Forelimb muscle (tissue), 1 donor: ENCODE results near the gene BCAP31. TPM values are rescaled to one million over a fixed set of nuclear protein-coding genes. Genes with fewer than 3 reads are reported as not detected.
A peak's percentile ranks its signal among the peaks of the same experiment; 100 is the strongest.

ENCODE experiments used
- DNase-seq: peaks from one replicate; pipeline ENCODE4 v3.0.0-alpha.2; 2013; ENCODE audit warnings: low read depth
- polyA plus RNA-seq: library from polyadenylated mRNA; unstranded; fragments of 120-200 nt; gene quantifications from one replicate; pipeline ENCODE4 v1.2.1, GENCODE V29; 2013; ENCODE audit not compliant: insufficient read length

BCAP31 gene
- polyA plus RNA-seq, 1 donor = 74.1 TPM

DNA sequence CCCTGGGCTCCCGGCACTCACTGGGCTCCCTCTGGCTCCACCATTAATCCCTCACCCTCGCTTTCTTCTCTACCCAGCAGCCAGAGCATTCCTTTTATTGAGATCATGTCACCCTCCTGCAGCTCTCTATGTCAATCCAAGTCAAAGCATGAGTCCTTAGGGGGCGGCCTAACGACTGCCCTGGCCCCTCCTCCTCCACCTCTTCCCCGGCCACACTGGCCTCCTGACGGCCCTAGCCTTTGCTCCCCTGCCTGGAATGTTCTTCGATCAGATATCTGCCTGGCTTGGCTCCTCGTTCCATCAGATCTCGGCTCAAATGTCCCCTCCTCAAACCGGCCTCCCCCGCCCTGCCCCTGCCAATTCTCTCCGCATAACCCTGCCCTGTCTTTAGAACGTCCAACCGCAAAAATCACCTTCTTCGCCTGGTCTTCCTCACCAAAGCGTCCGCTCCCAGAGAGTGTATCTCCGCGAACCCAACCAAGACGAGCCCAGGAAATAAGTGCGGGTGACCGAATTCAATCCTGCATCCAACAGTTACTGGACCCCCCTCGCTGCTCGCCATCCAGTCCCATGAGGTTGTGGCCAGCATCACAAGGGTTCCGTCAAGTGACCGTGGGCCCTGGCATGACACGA is 49.9 kb downstream of the BCAP31 start:
- no peak for DNase-seq

DNA sequence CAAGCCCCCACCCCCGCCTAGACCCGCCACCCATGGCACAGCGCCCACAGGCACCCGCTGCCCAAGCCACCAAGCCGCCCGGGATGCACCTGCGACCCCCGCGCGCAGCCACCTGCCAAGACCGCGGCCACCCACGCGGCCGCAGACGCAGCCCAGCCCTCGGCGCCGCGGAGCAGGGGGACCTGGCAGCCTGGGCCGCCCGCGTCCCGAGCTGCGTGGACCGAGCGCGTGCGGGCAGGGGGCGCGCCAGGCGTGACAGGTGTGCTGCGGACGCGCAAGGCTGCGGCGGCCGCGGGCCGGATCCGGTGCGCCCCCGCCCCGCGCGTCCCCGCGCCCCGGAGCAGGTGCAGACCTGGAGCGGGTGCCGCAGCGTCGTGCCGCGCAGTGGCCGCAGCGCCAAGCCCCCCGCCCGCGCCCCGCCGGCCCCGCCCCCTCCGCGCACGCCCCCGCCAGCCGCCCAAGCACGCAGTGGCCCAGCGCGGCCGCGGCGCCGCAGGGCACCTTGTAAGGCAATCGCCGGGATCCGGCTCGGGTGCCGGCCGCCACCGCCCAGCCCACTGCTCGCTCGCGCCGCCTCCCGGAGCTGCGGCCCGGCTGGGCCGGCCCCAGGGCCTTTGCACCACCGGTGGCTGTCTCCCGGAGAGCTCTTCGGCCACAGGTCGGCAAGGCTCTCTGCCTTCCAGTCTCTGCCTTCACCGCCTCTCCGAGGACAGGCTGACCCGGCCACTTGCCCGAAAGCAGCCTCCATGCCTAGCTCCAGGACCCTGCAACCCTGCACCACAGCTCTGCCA is 50.6 kb downstream of the BCAP31 start, which contains the start of gene PNCK:
Gene PNCK (minus strand): TSS at position 386 of the 791 bp plus-strand sequence. CDS start 737 bp downstream, outside the sequence.
- DNase-seq = no peak

DNA sequence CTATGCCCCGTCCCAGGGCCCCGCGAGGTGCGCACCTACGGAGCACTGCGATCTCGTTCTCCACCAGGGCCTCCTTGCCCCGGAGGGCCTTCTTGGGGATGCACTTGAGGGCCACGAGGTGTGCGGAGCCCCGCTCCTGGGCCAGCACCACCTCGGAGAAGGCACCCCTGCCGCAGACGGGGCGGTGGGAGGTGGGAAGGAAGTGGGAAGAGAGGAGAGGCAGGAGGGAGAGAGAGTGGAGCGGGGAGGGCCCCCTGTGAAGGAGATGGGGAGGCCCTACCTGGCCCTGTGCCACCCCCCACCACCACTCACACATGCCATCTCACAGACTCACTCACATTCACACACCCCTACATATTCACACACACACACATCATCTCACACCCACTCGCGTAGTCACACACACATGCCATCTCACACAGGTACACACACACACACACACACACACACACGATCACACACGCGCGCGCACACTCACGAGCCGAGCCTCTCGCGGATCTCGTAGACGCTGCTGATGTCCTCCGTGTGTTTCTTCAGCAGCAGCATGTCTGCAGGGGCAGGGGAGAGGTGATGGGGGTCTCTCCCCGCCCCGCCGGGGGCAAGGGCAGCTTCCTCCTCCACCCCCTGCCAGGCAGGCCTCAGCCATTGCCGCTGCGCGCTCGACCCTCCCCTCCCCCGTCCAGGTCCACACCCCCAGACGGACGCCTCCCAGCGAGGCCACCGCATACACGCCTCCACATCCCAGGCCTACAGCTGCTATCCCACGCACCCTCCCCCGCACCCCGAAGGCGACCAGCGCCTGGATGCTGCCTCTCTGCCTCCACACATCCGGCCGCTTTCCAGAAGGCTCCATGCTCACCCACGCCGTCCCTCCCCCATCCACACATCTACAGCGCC is 51.4 kb downstream of the BCAP31 start:
- DNase-seq = no peak

DNA sequence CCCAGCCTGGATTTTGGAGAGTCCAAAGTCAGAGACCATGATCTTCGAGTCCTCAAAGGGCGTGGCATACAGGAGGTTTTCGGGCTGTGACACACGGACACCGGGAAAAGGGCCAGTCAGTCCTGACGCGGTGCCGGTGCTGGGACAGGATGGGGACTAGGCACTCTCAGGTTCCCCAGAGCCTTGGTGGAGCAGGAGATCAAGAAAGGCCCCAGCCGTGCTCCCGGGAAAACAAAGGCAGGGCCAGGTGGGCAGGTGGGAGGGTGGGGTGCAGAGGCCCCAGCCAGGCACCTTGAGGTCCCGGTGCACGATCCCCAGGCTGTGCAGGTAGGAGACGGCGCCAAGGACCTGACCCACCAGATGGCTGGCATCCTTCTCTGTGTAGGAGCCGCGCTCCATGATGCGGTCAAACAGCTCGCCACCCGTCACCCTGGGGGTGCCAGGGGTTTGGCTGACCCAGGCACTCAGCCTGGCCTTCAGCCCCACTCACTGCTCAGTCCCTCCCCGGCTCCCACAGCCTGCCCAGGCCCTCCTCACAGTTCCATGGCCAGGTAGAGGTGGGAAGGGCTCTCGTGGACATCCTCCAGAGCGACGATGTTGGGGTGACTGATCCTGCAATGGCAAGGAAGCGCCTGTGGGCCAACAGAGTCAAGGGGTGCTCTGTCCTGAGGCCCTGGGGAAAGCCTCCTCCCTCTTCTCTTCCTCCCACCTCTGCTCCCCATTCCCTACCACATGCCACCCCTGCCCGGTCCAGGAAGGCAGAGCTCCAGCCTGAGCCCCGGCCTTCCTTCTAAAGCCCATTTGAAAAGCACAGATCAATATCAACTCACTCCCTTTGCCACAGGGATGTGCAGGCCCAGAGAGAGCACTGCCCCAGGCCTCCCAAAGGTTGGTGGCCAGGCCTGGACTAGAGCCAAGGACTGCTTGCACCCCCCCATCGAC is 52.3 kb downstream of the BCAP31 start:
- no peak for DNase-seq

DNA sequence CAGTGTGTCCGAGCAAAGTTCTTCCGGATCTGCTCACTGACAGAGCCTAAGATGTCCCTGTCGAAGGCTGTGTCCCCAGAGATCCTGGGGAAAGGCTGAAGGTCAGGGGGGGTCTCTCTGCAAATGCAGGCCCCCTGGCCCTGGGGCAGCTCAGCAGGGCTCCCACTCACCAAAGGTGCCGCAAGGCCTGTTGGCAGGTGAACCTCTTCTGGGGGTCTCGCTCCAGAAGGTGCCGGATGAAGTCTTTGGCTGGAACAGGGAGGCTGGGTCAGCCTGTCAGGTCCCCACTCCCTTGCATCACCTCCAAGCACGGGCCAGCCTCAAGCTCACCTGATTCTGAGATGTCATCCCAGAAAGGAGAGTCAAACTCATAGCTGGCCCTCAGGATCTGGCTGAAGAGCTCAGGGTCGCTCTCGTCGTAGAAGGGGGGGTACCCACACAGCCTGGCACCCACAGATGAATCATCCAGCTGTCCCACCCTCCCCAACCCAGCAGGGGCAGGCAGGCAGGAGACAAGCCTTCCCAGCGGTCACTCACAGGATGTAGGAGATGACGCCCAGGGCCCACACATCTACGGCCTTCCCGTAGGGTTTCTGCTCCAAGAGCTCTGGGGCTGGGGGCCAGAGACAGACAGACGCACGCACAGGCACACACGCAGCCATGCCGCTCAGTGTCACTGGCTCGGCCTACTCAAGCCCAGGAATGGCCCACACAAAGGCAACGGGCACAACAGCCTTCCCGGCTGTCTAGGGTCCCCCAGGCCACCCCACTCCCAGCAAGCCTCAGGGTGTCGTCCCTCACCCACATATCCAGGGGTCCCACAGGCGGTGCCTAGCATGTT is 53.2 kb downstream of the BCAP31 start:
- DNase-seq = no peak

DNA sequence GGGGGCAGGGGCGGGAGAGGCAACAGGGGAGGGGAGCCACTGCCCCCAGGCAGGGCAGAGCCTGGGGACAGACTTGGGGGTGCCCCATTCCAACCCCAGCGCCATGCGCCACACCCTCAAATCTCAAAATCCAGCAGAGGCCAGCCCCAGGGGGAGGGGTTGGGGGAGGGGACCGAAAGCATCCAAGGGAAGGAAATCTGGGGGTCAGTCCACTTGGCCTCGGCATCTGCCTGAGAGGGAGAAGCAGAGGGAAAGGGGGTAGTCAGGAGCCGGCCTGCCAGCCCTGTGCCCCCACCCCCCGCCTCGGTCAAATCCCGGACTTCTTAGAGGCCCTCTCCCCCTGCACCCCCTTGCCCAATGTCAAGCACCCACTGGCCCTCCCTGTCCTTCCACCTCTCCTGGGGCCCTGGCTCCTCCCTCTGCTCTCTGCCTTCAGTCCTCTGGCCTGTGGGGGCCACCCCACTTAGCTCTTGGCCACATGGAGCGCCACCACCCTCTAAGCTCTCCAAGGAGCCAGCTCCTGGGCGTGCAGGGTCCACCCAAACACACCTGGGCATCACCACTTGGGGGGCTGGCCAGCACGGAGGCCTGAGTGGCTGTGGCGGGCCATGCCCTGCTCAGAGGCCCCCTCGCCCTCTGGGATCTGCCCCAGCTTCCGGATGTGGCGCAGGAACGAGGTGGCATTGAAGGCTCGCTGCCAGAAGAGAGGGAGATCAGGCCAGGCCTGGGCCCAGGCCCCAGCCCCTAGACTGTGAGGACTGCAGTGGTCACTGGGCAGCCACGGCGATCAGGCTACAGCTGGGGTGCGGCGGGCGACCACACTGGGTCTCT is 54.1 kb downstream of the BCAP31 start:
- DNase-seq = no peak

DNA sequence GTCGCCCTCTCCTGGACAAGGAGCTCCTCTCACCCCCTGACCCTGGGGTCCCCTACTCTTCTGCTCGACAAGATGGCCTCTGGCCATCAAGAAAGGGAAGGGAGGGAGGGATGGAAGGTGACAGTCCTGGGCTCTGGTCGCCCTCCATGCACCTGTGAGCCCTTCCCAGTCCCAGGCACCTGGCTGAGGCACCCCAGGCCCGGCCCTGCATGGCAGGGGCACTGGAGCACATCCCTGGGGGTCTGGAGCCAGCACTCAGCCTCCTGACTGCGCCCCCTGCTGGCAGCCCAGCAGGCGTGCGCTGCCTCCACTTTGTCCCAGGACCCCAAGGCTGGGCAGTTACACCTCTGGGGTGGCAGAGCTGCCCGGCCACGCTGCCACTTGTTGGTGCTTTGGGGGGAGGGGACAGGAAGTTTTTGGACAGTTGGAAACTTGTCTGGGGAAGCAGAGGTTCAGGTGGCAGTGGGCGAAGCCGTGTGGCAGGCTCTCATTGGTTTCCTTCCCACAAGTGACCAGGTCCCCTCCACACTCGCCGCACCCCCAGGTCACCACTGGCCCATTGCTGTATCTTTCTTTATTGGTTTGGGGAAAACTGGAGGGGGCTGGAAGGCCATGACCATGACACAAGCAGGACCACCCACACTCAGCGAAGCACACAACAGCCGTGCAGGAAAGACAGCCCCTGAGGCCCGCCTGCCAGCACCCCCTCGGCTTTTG is 54.9 kb downstream of the BCAP31 start:
- DNase-seq = no peak

DNA sequence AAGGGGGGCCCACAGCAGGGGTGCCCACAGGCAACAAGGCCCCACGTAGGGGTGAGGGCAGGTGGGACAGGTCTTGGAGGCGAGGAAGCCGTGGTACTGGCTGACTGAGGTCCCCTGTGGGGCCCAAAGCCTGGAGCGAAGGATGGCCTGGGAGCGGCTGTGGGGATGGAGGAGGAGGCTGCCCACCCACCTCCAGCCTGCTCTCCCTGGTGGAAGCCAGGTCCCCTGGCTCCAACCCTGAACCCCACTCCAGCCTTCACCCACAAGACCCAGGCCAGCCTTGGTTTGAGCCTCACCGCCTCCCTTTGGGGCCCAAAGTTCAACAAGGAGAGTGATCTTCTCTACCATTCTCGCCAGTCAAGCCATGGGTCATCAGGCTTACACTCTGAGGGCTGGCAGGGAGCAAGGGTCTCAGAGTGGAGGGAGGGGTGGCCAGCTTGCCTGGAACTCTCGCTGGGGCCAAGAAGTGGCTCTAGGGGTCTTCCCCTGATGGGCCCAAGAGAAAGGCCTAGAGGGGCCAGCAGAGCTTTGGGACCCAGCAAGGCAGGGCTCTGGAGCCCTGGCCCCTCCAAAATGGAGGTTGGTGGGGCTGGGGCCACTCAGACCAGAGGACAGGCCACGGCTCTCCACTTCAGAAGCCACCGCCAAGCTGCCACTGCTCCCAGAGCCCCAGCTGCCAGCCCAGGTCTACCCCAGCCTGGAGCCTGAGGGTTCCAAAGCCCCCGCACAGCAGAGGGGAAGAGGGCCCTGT is 55.6 kb downstream of the BCAP31 start:
- DNase-seq = no peak

DNA sequence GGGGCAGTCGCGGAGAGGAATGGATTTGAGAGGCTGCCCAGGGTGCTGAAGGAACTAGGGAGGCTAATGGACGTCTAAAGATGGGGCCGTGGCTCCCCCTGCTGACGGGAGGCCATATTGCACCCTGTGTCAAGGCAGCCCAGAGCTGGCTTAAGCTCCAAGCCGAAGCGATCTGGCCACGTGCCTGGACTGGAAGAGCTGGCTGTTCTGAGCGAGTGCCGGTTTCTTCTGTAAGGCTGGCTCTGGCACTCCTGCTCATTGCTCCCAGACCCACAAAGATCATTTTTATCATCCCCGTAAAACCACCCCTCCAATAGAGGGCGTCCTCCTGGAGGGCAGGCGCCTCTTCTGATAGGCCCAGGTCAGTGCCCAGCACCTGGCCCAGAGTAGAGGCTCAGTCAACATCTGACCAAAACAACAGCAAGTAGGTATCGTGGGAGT is 56.2 kb downstream of the BCAP31 start:
- peak; percentile 38 for DNase-seq

DNA sequence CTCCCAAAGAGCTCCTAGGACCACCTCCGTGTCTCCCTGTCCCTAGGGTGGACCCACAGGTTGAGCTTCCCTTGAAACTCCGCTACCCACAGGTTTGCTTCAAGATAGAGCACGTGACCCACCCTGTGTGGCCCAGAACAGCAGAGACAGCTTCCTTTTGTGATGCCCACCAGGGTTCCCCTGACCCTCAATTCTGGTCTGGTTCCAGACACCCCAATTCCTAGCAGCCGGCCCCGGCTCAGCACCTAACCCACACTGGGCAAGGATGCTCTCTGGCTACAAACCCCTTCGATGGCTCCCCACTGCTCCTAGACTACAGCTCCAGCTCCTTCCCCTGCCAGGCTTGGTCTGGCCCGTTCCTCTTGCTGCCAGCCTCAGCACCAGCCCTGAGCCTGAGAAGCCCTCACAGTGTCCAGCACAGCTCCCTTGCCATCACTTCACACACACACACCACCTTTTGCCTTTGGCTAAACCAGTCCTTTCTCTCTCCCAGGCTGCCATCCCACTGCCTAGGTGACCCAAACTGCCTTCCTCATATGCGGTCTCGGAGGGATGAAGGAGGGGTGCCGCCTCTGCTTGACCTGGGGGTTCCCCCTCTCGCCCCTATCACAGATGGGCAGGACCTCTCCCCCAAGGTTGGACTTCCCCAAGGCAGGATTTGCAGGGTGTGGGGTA is 56.8 kb downstream of the BCAP31 start:
- DNase-seq = no peak

DNA sequence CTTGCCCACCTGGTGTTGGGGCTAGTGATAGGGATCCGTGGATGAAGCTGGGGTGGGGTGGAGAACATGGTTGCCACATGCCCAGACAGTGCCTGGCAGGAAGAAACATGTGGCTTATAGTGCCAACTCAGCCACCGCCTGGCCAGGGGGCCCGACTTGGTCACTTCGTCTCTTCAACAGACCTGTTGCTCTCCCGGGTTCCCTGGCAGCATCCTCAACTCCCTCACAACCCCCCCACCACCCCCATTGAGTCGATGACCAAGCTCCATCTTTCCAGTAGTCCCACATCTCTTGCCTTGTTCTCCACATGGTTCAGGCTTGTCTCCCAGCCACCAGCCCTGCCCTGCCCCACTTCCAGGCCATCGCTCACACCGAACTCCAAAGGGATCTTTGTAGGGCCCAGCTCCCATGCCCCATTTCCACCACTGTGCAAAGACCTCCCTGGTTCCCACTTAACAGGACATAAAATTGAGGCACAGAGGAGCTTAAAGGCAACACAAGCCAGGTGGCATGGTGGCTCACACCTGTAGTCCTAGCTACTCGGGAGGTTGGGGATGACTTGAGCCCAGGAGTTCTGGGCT is 58.4 kb downstream of the BCAP31 start:
- no peak for DNase-seq

DNA sequence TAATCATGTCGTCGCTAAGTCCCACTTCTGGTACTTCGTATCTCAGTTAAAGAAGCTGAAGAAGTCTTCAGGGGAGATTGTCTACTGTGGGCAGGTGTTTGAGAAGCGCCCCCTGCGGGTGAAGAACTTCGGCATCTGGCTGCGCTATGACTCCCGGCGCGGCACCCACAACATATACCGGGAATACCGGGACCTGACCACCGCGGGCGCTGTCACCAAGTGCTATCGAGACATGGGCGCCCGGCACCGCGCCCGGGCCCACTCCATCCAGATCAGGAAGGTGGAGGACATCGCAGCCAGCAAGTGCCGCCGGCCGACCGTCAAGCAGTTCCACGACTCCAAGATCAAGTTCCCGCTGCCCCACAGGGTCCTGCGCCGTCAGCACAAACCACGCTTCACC is 61.9 kb downstream of the BCAP31 start:
- DNase-seq = no peak

DNA sequence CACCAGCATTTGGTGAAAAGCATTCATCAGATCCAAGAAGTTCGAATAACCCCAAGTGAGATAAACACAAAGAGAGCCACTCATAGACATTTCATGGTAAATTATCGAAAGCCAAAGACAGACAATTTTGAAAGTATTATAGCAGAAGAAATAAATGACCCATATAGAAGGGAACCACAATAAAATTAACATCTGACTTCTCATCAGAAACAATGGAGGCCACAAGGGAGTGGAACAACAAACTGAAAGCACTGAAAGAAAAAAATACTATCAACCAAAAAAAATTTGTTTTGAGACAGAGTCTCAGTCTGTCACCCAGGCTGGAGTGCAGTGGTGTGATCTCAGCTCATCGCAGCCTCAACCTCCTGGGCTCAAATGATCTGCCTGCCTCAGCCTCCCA is 64.9 kb downstream of the BCAP31 start:
- DNase-seq = no peak

DNA sequence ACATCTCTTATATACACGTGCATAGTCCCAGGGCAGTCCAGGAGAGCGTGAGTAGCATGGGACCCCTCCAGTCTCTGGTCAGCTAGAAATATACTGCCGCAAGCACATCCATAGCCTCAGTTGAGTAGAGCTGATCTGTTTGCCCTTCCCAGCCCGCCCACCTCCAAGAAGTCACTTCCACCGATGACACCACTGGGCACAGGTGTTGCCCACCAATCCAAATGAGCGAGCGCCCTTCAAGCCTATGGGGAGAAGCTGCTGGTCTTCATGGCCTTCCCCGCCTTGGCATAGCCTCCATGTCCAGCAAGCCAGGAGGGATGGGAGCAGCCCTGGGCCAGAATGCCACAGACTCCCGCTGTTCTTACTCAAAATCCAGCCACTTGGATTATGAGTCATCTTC is 67.0 kb downstream of the BCAP31 start:
- DNase-seq = no peak

DNA sequence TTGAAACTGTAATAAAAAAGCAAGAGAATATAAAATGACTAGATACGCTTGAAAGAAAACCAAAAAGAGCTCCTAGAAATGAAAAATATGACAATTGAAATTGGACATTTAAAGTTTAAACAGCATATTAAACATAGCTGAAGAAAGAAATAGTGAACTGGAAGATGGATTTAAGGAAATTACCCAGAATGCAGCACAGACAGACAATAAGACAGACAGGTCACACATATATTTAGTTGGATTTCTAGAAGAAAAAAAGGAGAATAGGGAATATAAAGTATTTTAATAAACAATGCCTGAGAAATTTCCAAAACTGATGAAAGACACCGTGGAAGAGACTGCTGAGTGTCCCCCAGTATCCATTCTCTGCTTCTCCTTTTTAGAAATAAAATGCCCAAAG is 70.6 kb downstream of the BCAP31 start:
- DNase-seq = no peak

DNA sequence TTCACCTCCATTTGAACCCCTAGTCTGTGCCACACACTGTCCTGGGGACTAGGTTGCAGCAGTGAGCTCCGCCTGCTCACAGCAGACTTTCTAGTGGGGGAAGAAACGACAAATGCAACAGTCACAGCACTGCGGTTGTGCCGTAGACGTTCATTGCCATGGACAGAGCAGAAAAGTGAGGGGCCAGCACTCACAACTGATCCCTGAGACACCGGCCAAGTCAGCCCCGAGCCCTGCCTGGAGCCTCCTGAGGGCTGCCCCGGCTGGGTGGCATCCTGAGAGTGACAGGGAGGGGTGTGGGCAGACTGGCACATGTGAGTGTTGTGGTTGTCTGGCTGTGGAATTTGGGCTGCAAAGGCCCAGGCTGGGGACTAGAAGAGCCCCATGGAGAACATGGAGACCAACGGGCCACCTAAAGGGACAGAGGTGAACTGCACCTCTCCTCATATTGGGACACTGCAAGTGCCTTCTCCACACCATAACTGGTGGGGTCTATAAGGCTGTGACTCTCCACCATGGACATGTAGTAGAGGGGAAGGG is 72.6 kb downstream of the BCAP31 start:
- DNase-seq = no peak

DNA sequence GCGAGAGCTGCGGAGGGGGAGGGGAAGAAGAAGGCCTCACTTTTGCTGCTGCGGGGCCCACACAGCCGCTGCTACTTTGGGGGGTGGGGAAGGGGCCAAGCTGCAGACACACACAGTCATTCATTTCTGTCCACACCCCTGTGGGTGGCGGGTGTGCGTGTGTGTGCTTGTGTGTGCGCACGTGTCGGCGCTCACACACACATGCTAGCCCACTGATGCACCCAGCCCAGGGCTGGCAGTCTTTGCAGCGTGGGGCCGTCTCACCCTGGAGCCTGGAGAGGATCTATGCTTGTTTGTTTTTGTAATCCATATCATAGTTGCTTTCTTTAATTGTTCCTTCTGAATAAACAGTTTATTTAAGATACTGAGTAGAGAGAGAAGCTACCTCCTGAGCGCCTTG is 73.2 kb downstream of the BCAP31 start:
- no peak for DNase-seq
